ENCODE measurements around the gene TOX3. TPM values are rescaled to one million over a fixed set of nuclear protein-coding genes. Genes with fewer than 3 reads are reported as not detected.
A peak's percentile ranks its signal among the peaks of the same experiment; 100 is the strongest.

TOX3 gene
- total and polyA plus RNA-seq, 2 of the 13 experiments (the other 11 are each of a cell fraction or from before 2014, with no cell fraction given) = 14.5 to 98.6 TPM

GRCh38 chr16:52548261-52549010, 1.5 kb upstream of the TOX3 start (continued):
- TF ChIP-seq ZNF33B (CRISPR knock-in tag; IDR thresholded peaks at IDR 0.05) (no peak), ZNF687 (CRISPR knock-in tag; IDR thresholded peaks at IDR 0.05) (peak; percentile 36; the same call in 1 of the 2 replicates), ELF1 (CRISPR knock-in tag; IDR thresholded peaks at IDR 0.05) (peak; percentile 8; the same call in 1 of the 2 replicates), ZBTB26 (CRISPR knock-in tag; IDR thresholded peaks at IDR 0.05; ENCODE audit: borderline replicate concordance) (no peak), PHF8 (CRISPR knock-in tag; IDR thresholded peaks at IDR 0.05) (peak; percentile 50; the same call in 1 of the 2 replicates), POLR2A (IDR thresholded peaks at IDR 0.05; ENCODE audit: insufficient read depth in 1 of 2, low read depth in 2 of 2, low read length in 2 of 2) (no peak), ZFY (CRISPR knock-in tag; IDR thresholded peaks at IDR 0.05) (peak; percentile 70), ZNF24 (IDR thresholded peaks at IDR 0.05) (no peak), WIZ (CRISPR knock-in tag; IDR thresholded peaks at IDR 0.05) (no peak), MZF1 (CRISPR knock-in tag; IDR thresholded peaks at IDR 0.05; ENCODE audit: borderline replicate concordance) (no peak), MAZ (IDR thresholded peaks at IDR 0.05; ENCODE audit: borderline replicate concordance, low read depth, low read length) (no peak), MAZ (CRISPR knock-in tag; IDR thresholded peaks at IDR 0.05; ENCODE audit: low read depth) (no peak), SRY (CRISPR knock-in tag; IDR thresholded peaks at IDR 0.05) (no peak), EZH2 (conservative IDR thresholded peaks at IDR 0.05; ENCODE audit: low read depth, low read length) (no peak), ETV5 (CRISPR knock-in tag; IDR thresholded peaks at IDR 0.05; ENCODE audit: borderline replicate concordance) (no peak), ZNF503 (CRISPR knock-in tag; IDR thresholded peaks at IDR 0.05) (no peak), SP2 (CRISPR knock-in tag; IDR thresholded peaks at IDR 0.05) (0 out of 2 replicates have a peak, but pooled peaks have one; percentile 25), DNMT1 (CRISPR knock-in tag; IDR thresholded peaks at IDR 0.05) (no peak), HOXA5 (CRISPR knock-in tag; IDR thresholded peaks at IDR 0.05) (peak; percentile 68), TFDP2 (CRISPR knock-in tag; IDR thresholded peaks at IDR 0.05) (no peak), ZNF746 (CRISPR knock-in tag; IDR thresholded peaks at IDR 0.05) (0 out of 2 replicates have a peak, but pooled peaks have one; percentile 47), ASH2L (IDR thresholded peaks at IDR 0.05; ENCODE audit: insufficient read length, low read depth, low read length) (peak; percentile 53), ZNF776 (CRISPR knock-in tag; IDR thresholded peaks at IDR 0.05) (no peak)
